ENCODE data around the gene GXYLT1.

The GXYLT1 gene

DNA sequence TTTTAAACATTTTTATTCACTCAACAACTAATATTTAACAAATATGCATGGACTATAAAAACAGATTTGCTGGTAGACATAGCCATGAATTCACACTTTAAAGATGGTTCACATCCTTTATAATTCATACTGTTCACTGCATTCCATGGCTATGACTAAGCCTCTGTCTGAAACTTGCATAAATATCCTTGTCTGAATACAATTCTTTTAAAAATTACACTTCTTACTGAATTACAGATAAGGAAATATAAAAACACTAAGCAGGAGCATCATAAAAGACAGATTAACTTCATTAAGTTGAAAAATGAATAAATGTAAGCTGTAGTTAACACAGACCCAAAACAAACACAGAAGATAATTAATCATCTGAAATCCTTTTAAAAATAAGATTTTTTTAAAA lies 53.8 kb downstream of the GXYLT1 start:
- H3K4me3 ChIP-seq (ENCODE audit: low read depth, low read length), result no peak overlapping the region
- TF ChIP-seq, protein P1, sequence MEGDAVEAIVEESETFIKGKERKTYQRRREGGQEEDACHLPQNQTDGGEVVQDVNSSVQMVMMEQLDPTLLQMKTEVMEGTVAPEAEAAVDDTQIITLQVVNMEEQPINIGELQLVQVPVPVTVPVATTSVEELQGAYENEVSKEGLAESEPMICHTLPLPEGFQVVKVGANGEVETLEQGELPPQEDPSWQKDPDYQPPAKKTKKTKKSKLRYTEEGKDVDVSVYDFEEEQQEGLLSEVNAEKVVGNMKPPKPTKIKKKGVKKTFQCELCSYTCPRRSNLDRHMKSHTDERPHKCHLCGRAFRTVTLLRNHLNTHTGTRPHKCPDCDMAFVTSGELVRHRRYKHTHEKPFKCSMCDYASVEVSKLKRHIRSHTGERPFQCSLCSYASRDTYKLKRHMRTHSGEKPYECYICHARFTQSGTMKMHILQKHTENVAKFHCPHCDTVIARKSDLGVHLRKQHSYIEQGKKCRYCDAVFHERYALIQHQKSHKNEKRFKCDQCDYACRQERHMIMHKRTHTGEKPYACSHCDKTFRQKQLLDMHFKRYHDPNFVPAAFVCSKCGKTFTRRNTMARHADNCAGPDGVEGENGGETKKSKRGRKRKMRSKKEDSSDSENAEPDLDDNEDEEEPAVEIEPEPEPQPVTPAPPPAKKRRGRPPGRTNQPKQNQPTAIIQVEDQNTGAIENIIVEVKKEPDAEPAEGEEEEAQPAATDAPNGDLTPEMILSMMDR (IDR thresholded peaks at IDR 0.05; ENCODE audit: control insufficient read depth, extremely low read depth, insufficient read depth), result no peak
- no peak for DNase-seq (ENCODE audit: low read depth)

DNA sequence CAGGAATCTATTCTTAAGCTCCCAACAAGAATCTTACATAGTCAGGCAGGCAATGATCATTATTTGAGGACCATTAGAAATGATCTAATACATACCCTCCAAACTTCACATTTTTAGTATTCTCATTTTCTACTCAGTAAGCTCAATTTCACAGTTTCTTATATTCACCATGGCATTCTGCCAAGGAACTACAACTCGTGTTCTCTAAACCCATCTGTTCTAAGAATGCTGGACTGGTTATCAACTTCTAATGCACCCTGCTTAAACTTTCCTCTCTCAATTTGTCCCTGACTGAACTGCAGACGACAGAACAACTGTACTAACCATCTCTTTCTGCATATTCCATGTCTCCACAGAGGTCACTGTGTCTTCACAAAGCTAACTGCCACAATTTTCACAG lies 58.6 kb downstream of the GXYLT1 start:
- no peak for DNase-seq (ENCODE audit: low read depth)
- H3K4me3 ChIP-seq (ENCODE audit: low read depth, low read length), result no peak overlapping the region
- TF ChIP-seq, protein P1 (IDR thresholded peaks at IDR 0.05; ENCODE audit: control insufficient read depth, extremely low read depth, insufficient read depth), result no peak

DNA sequence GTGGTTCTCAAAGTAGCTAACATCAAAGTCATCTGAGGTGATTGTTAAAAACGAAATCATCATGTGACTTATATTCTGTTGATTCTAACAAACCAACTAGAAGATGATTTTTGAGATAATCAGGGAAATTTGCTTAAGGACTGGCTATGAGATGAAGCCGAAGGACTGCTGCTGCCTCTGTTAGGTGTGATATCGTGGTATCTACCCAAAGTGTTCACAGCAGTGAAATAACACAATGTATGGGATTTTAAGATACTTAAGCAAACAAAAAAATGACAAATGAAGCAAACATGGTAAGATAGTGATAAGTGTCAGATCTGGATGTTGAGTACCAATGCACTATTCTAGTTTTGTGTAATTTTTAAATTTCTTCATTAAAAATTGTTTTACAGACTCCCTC lies 59.1 kb downstream of the GXYLT1 start:
- H3K4me3 ChIP-seq (ENCODE audit: low read depth, low read length), result no peak overlapping the region
- TF ChIP-seq, protein P1 (IDR thresholded peaks at IDR 0.05; ENCODE audit: control insufficient read depth, extremely low read depth, insufficient read depth), result no peak
- no peak for DNase-seq (ENCODE audit: low read depth)

DNA sequence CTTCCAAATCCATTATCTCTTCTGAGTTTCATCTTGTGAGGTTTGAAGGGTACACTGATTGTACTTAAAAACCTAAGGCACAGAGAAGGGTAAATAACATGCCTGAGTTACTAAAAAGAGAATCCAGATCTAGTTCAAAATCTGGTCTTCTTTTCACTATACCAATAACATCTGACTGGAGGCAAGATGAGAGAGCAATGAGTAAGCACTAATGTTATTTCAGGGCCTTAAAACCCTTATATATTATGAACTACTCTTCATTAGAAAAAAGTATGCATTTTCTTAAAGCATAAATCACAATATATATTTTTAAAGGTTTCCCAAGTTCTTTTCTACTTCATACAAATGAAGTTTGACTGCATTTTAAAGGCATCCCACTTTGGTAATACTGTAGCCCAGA lies 60.2 kb downstream of the GXYLT1 start:
- no peak overlapping the region for H3K4me3 ChIP-seq (ENCODE audit: low read depth, low read length)
- DNase-seq (ENCODE audit: low read depth), result no peak
- TF ChIP-seq, protein P1 (IDR thresholded peaks at IDR 0.05; ENCODE audit: control insufficient read depth, extremely low read depth, insufficient read depth), result no peak

DNA sequence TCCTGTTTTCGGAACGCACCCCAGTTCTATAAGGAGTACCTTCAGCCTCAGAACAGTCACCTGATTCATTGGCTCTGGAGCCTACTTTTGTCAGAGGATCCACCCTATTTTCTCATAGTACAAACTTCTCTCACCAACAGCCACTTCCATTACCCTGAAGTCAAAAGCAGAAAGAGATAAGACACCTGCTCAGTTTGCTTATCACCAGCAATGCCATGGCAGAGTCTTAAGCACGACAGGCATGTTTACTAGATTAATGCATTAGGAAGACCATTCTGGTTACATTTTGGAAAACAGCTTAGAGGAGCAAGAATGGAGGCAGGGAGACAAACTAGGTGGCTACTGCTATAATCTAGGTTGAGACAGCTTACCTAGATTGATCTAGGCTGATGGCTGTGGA lies 67.7 kb downstream of the GXYLT1 start:
- TF ChIP-seq, protein P1 (IDR thresholded peaks at IDR 0.05; ENCODE audit: control insufficient read depth, extremely low read depth, insufficient read depth), result no peak
- no peak overlapping the region for H3K4me3 ChIP-seq (ENCODE audit: low read depth, low read length)
- no peak for DNase-seq (ENCODE audit: low read depth)

DNA sequence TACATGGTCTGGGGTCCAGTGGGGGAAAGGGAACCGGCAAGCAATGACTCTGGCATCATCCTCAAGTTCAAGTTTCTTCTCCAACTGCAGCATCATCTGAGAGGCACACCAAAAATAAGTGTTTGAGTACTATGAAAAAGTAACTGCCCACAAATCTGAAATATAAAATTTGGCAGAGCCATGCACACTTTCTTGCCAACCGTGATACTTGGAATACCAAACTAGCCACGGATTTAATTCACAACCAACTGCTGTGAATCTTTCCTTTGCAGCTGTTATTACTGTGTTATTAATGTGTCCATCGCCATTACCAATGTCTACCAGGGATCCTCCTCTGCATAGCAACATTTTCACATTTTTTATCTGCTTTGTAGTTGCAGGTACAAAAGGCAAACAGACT lies 74.6 kb downstream of the GXYLT1 start:
- no peak for DNase-seq (ENCODE audit: low read depth)
- TF ChIP-seq, protein P1 (IDR thresholded peaks at IDR 0.05; ENCODE audit: control insufficient read depth, extremely low read depth, insufficient read depth), result no peak
- no peak overlapping the region for H3K4me3 ChIP-seq (ENCODE audit: low read depth, low read length)

DNA sequence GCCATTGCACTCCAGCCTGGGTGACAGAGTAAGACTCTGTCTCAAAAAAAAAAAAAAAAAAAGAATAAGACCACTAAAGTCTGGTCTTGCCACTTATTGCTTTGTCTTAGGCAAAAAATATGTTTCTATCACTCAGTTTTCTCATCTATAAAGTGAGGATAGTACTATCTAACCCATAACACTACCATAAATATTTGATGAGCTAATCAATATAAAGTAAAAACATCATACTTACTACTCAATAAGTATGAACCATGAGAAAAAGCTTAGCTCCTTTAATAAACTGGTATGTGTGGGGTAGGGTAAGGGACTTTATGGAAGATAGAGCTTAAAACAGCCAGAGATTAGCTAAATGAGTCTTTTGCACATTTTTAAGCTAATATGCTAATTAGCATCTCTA lies 85.5 kb downstream of the GXYLT1 start:
- TF ChIP-seq, protein P1 (IDR thresholded peaks at IDR 0.05; ENCODE audit: control insufficient read depth, extremely low read depth, insufficient read depth), result no peak

More for the DNA sequence above, 85.5 kb downstream of the GXYLT1 start:
- no peak for DNase-seq (ENCODE audit: low read depth)
- H3K4me3 ChIP-seq (ENCODE audit: low read depth, low read length), result no peak overlapping the region
